OCI-LY7 (cell line): Measurements from ENCODE around the gene TUBA1C. TPM values are rescaled to one million over a fixed set of nuclear protein-coding genes. Genes with fewer than 3 reads are reported as not detected.

Experiments
- BruUV-seq: library from RNA; stranded (reverse); fragments of 400-500 nt; replicated peaks from 2 replicates; lab custom pipeline; 2021; lab: Mats Ljungman, UMichigan
- CTCF ChIA-PET: fragments of 300-600 bp; sonication (Branson Sonifier 250); formaldehyde crosslinking; loops from one replicate; lab custom pipeline; 2022; ENCODE audit warnings: antibody characterized with exemption; ENCODE audit not compliant: unreplicated experiment; lab: Charles Lee
- POLR2A ChIA-PET: fragments of 300-600 bp; sonication (Branson Sonifier 250); formaldehyde crosslinking; loops from one replicate; lab custom pipeline; 2022; ENCODE audit warnings: antibody characterized with exemption; lab: Charles Lee
- DNase-seq: peaks from one replicate; pipeline ENCODE4 v3.0.0-alpha.2; 2015; ENCODE audit warnings: low spot score
- H2AFZ ChIP-seq: fragments of 200-600 bp; sonication (generic), shearing (Covaris generic); 2 replicates; pipeline ENCODE4 v1.6.1; 2014; ENCODE audit warnings: mild to moderate bottlenecking, antibody characterized with exemption, low read length, moderate library complexity
- H3K27ac ChIP-seq: fragments of 200-600 bp; sonication (generic); 2 replicates; pipeline ENCODE4 v1.5.1; 2014; ENCODE audit warnings: mixed run types, low read depth, mild to moderate bottlenecking, moderate library complexity, low read length, inconsistent platforms; ENCODE audit not compliant: poor library complexity, severe bottlenecking
- H3K36me3 ChIP-seq: fragments of 200-600 bp; sonication (generic); 2 replicates; pipeline ENCODE4 v1.6.1; 2014; ENCODE audit warnings: mild to moderate bottlenecking, antibody characterized with exemption, low read length, moderate library complexity, mixed read lengths; ENCODE audit not compliant: insufficient read depth
- H3K4me1 ChIP-seq: fragments of 200-600 bp; sonication (generic); 2 replicates; pipeline ENCODE4 v1.5.1; 2014; ENCODE audit warnings: mild to moderate bottlenecking, low read length; ENCODE audit not compliant: insufficient read depth, poor library complexity, severe bottlenecking
- H3K4me2 ChIP-seq: fragments of 200-600 bp; sonication (generic); 2 replicates; pipeline ENCODE4 v1.6.1; 2014; ENCODE audit warnings: mild to moderate bottlenecking, low read length
- H3K4me3 ChIP-seq: fragments of 200-600 bp; sonication (generic); 2 replicates; pipeline ENCODE4 v1.5.1; 2014; ENCODE audit warnings: mild to moderate bottlenecking, low read depth, low read length; ENCODE audit not compliant: poor library complexity, severe bottlenecking
- H3K79me2 ChIP-seq: fragments of 200-600 bp; sonication (generic); 2 replicates; pipeline ENCODE4 v1.6.1; 2016; ENCODE audit warnings: low read depth, mild to moderate bottlenecking, low read length, moderate library complexity, mixed read lengths; ENCODE audit not compliant: insufficient read depth
- H3K9me2 ChIP-seq: fragments of 200-600 bp; sonication (generic); 2 replicates; pipeline ENCODE4 v1.6.1; 2016; ENCODE audit warnings: mild to moderate bottlenecking, low read length, mixed read lengths; ENCODE audit not compliant: insufficient read depth
- H3K9me3 ChIP-seq: fragments of 200-600 bp; sonication (generic); 2 replicates; pipeline ENCODE4 v1.6.1; 2014; ENCODE audit warnings: mild to moderate bottlenecking, mixed run types, low read length, mixed read lengths
- H4K20me1 ChIP-seq: fragments of 200-600 bp; sonication (generic); 2 replicates; pipeline ENCODE4 v1.6.1; 2014; ENCODE audit warnings: mild to moderate bottlenecking, antibody characterized with exemption, low read length, moderate library complexity, mixed read lengths; ENCODE audit not compliant: insufficient read depth
- CTCF ChIP-seq: fragments of 200-600 bp; sonication (generic); conservative IDR thresholded peaks from 2 replicates; pipeline ENCODE4 v1.5.1; 2014; ENCODE audit warnings: mild to moderate bottlenecking, antibody characterized with exemption, low read length, moderate library complexity, mixed read lengths
- EZH2phosphoT487 ChIP-seq: fragments of 200-600 bp; sonication (generic); IDR thresholded peaks from 2 replicates; pipeline ENCODE4 v1.6.1; 2018; ENCODE audit warnings: low read depth, borderline replicate concordance, mild to moderate bottlenecking, mixed run types, antibody characterized with exemption, low read length, moderate library complexity, mixed read lengths
- intact Hi-C: fragments of 100-400 bp; cut with micrococcal nuclease; formaldehyde crosslinking; loops from one replicate; pipeline ENCODE4 v1.10.0; 2022; ENCODE audit not compliant: unreplicated experiment
- total RNA-seq, 2 experiments: library from RNA; depleted of rRNA in 1 of 2; stranded (reverse); fragments of >200 nt in 1 of 2; shearing (Covaris generic) in 1 of 2; gene quantifications; 2 replicates each; pipeline ENCODE4 v1.2.3, GENCODE V29; 2014 to 2022

The TUBA1C gene
- total RNA-seq, 2 experiments from 2014 or later: 276 to 291 TPM

GRCh38 chr12:49227713-49228112 is 37.2 kb upstream of the TUBA1C start:
- DNase-seq: no peak
- H3K4me1 ChIP-seq: no peaks in the 10 kb centered on the region
- no peak for TF ChIP-seq CTCF
- TF ChIP-seq EZH2phosphoT487: no peak
- H3K4me2 ChIP-seq: no peak overlapping the region
- H3K36me3 ChIP-seq: no peaks in the 10 kb centered on the region
- ChIA-PET CTCF (no interaction called here), POLR2A (interaction anchor here (0.6 to 0.9 kb wide), 2 partner anchors 12 to 19 kb away, joined by 3 read pairs; no protein-coding TSS in a partner anchor)
- H4K20me1 ChIP-seq: no peaks in the 10 kb centered on the region
- intact Hi-C loops: no loop called here
- no peaks in the 10 kb centered on the region for H3K9me2 ChIP-seq
- no TSS peak for BruUV-seq
- H3K9me3 ChIP-seq: no peaks in the 10 kb centered on the region
- no peaks in the 10 kb centered on the region for H3K79me2 ChIP-seq
- no peak overlapping the region for H3K4me3 ChIP-seq
- no peak overlapping the region for H2AFZ ChIP-seq
- H3K27ac ChIP-seq: no peak overlapping the region

- Histone ChIP-seq H3K9me2 (no peaks in the 10 kb centered on the region), H3K4me3 (no peak overlapping the region), H3K36me3 (no peaks in the 10 kb centered on the region), H3K27ac (no peak overlapping the region), H2AFZ (no peak overlapping the region), H3K79me2 (no peaks in the 10 kb centered on the region), H3K4me2 (no peak overlapping the region), H3K9me3 (no peaks in the 10 kb centered on the region), H3K4me1 (no peaks in the 10 kb centered on the region), H4K20me1 (no peaks in the 10 kb centered on the region)
- intact Hi-C loops: no loop called here
- ChIA-PET CTCF (no interaction called here), POLR2A (no interaction called here)
- TF ChIP-seq CTCF: no peak
- no peak for TF ChIP-seq EZH2phosphoT487
- no TSS peak for BruUV-seq
- DNase-seq: no peak
These were observed 36.2 kb upstream of the TUBA1C start for GRCh38 chr12:49228653-49229052.

DNA sequence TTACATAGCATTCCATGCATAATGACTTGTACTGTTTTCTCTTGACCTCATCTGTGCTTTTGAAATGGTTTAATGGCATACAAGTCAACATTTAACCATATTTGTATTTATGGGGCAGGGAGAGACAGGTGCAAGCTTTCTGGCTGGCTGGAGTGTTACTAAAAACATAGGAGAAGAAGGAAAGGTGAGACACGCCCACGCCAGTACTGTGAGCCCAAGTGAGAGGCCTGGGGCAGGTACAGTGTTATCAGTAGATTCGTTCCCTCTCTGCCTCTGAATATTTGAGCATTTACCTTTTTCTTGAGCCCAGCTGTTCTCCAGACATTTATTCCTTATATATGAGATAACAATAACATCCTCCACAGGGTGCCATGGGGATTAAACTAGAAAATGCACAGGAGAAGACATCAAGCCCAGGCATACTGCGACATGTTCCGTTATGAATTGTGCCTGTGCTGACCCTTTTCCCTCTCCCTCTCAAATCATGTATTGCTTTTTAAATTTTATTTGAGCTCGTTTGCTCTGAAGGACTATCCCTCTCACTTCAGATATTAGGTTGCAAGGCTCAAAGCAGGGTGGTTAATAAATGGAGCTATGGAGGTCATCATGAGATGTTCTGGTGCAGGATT is 34.6 kb upstream of the TUBA1C start:
- Histone ChIP-seq H3K4me3 (no peak overlapping the region), H3K4me2 (no peak overlapping the region), H2AFZ (no peak overlapping the region), H3K36me3 (no peaks in the 10 kb centered on the region), H3K27ac (no peak overlapping the region), H3K9me3 (no peaks in the 10 kb centered on the region), H3K4me1 (peaks cover 4% of the 10 kb centered on the region), H3K9me2 (no peaks in the 10 kb centered on the region), H4K20me1 (no peaks in the 10 kb centered on the region), H3K79me2 (no peaks in the 10 kb centered on the region)
- TF ChIP-seq EZH2phosphoT487 (no peak), CTCF (no peak)
- DNase-seq: no peak
- ChIA-PET POLR2A (interaction anchor here (0.6 kb wide), 1 partner anchor 100 kb away, joined by 3 read pairs; no protein-coding TSS in a partner anchor), CTCF (no interaction called here)
- intact Hi-C loops: no loop called here
- BruUV-seq: no TSS peak
